Peyer's patch (tissue), 4 donors: ENCODE measurements around the gene FTMT.

Experiments used
- POLR2A ChIP-seq, 2 donors: fragments of 450-650 bp; IDR thresholded peaks; one replicate each; pipeline ENCODE4 v1.5.1; 2017; ENCODE audit warnings: antibody characterized with exemption in 2 of 2, mild to moderate bottlenecking in 2 of 2, moderate library complexity in 2 of 2
- TF ChIP-seq, protein P1 (sequence below), 6 experiments: fragments of 450-650 bp in 4 of 6; fragments of 200-600 bp in 2 of 6; sonication (generic) in 1 of 6; IDR thresholded peaks; one replicate each; pipeline ENCODE4 v1.5.1; 2017 to 2019; ENCODE audit warnings: antibody characterized with exemption in 6 of 6, mild to moderate bottlenecking in 3 of 6, moderate library complexity in 1 of 6

DNA sequence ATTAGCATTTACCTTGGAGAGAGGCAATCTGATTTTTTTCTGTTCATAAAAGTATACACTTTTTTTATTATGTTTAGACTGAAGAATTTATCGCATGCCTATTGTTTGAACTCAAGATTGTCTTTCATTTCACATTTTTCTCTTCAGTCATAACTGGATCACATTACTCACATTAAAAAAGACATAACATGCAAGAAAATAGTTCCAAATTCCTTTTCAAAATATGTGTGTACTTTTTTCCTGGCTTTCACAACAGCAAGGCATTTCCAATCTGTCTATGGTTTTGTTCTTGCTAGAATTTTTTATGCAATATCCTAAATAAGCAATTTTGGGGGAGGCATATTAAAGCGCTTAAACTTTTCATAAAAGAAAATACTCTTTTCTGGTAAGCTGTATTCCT is 21.2 kb downstream of the FTMT start:
- TF ChIP-seq, protein P1, sequence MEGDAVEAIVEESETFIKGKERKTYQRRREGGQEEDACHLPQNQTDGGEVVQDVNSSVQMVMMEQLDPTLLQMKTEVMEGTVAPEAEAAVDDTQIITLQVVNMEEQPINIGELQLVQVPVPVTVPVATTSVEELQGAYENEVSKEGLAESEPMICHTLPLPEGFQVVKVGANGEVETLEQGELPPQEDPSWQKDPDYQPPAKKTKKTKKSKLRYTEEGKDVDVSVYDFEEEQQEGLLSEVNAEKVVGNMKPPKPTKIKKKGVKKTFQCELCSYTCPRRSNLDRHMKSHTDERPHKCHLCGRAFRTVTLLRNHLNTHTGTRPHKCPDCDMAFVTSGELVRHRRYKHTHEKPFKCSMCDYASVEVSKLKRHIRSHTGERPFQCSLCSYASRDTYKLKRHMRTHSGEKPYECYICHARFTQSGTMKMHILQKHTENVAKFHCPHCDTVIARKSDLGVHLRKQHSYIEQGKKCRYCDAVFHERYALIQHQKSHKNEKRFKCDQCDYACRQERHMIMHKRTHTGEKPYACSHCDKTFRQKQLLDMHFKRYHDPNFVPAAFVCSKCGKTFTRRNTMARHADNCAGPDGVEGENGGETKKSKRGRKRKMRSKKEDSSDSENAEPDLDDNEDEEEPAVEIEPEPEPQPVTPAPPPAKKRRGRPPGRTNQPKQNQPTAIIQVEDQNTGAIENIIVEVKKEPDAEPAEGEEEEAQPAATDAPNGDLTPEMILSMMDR (IDR thresholded peaks at IDR 0.05) = no peak
- no peak for TF ChIP-seq POLR2A (IDR thresholded peaks at IDR 0.05)
